ENCODE measurements around the gene PAK6.

DNA sequence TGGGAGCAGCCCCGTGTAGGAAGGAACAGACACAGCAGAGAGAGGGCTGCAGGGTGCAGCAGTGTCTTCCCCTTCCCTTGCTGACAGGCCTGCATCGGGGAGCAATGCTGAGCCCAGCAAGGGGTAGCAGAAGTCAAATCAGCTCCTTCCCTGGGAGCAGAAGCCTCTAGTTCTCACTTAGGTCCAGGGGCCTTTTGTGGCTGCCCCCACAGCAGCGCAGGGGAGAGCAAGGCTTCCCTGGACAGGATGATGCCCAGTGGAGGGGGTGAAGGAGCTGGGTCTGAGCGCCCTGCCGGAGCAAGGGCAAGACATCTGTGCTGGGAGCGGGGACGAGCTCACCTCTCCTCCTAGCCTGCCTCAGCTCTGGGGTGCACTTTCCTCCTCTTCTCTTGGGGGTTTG is 68.0 kb downstream of the PAK6 start:
- TF ChIP-seq, protein P1, sequence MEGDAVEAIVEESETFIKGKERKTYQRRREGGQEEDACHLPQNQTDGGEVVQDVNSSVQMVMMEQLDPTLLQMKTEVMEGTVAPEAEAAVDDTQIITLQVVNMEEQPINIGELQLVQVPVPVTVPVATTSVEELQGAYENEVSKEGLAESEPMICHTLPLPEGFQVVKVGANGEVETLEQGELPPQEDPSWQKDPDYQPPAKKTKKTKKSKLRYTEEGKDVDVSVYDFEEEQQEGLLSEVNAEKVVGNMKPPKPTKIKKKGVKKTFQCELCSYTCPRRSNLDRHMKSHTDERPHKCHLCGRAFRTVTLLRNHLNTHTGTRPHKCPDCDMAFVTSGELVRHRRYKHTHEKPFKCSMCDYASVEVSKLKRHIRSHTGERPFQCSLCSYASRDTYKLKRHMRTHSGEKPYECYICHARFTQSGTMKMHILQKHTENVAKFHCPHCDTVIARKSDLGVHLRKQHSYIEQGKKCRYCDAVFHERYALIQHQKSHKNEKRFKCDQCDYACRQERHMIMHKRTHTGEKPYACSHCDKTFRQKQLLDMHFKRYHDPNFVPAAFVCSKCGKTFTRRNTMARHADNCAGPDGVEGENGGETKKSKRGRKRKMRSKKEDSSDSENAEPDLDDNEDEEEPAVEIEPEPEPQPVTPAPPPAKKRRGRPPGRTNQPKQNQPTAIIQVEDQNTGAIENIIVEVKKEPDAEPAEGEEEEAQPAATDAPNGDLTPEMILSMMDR (IDR thresholded peaks at IDR 0.05): no peak
- TF ChIP-seq POLR2A (IDR thresholded peaks at IDR 0.05): no peak

All from heart left ventricle (tissue), 13 donors.